ENCODE data around the gene RHEBL1. TPM values are rescaled to one million over a fixed set of nuclear protein-coding genes. Genes with fewer than 3 reads are reported as not detected.

RHEBL1 gene
- total RNA-seq, 1 experiment from 2014 or later: 5.1 TPM

DNA sequence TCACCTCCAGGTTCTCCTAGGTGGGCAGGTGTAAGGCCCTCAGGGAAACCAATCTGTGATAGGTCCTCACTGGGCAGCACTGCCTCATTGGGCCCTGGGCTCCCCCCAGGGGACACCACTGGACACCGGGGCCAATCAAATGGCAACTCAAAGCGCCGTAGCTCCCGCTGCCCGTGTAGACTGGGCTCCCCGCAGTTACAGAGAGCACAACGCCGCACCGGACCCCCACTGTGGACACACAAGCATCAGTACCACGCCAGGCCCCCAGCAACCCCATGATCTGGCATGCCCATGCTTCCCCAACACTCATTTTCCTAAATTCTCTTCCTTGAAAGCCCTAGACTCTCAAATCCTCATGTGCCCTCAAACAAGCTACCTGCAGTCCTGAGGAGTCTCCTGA, 15.3 kb downstream of the RHEBL1 start:
- Histone ChIP-seq H3K4me1 (ENCODE audit: low read length) (peaks cover 33% of the 10 kb centered on the region), H3K9ac (ENCODE audit: low read length) (no peak overlapping the region), H2AFZ (ENCODE audit: low read length) (no peak overlapping the region), H3K36me3 (ENCODE audit: insufficient read depth, low read length) (peaks cover 24% of the 10 kb centered on the region), H3K27ac (ENCODE audit: low read length) (no peak overlapping the region), H3K9me3 (ENCODE audit: low read length) (no peaks in the 10 kb centered on the region), H3K4me3 (ENCODE audit: low read length) (no peak overlapping the region), H3K27me3 (ENCODE audit: low read length) (no peaks in the 10 kb centered on the region), H3K4me2 (ENCODE audit: low read depth, low read length, poor library complexity, severe bottlenecking) (no peak overlapping the region), H3K9me2 (replicated peaks; ENCODE audit: insufficient read depth, low read length) (no peaks in the 10 kb centered on the region), H3K79me2 (ENCODE audit: low read length) (peaks cover 68% of the 10 kb centered on the region), H4K20me1 (ENCODE audit: insufficient read depth, low read depth, low read length) (peaks cover 61% of the 10 kb centered on the region)
- no peak for DNase-seq

DNA sequence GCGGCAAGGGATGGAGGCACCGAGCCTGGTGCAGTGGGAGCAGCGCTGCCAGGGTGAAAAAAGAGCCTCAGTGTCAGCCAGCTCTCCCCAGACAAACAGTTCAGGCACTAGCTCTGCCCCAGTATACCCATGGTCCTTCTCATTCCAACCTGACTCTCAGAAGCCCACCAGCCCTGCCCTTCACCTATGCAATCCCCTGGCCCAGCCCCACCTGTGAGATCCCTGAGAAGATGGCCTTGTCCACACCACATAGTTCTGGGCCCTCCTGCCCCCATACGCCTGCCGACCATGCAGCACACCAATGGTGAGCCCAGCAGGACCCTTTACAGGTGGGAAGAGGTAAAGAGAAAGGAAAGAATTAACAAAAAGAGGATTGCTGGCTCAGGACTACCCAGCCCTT, 15.7 kb downstream of the RHEBL1 start:
- Histone ChIP-seq H3K27me3 (ENCODE audit: low read length) (no peaks in the 10 kb centered on the region), H3K4me2 (ENCODE audit: low read depth, low read length, poor library complexity, severe bottlenecking) (no peak overlapping the region), H3K9ac (ENCODE audit: low read length) (no peak overlapping the region), H3K79me2 (ENCODE audit: low read length) (peaks cover 64% of the 10 kb centered on the region), H4K20me1 (ENCODE audit: insufficient read depth, low read depth, low read length) (peaks cover 57% of the 10 kb centered on the region), H3K36me3 (ENCODE audit: insufficient read depth, low read length) (peaks cover 27% of the 10 kb centered on the region), H3K4me1 (ENCODE audit: low read length) (peaks cover 33% of the 10 kb centered on the region), H3K27ac (ENCODE audit: low read length) (no peak overlapping the region), H3K4me3 (ENCODE audit: low read length) (no peak overlapping the region), H3K9me3 (ENCODE audit: low read length) (no peaks in the 10 kb centered on the region), H3K9me2 (replicated peaks; ENCODE audit: insufficient read depth, low read length) (no peaks in the 10 kb centered on the region), H2AFZ (ENCODE audit: low read length) (no peak overlapping the region)
- DNase-seq: no peak

DNA sequence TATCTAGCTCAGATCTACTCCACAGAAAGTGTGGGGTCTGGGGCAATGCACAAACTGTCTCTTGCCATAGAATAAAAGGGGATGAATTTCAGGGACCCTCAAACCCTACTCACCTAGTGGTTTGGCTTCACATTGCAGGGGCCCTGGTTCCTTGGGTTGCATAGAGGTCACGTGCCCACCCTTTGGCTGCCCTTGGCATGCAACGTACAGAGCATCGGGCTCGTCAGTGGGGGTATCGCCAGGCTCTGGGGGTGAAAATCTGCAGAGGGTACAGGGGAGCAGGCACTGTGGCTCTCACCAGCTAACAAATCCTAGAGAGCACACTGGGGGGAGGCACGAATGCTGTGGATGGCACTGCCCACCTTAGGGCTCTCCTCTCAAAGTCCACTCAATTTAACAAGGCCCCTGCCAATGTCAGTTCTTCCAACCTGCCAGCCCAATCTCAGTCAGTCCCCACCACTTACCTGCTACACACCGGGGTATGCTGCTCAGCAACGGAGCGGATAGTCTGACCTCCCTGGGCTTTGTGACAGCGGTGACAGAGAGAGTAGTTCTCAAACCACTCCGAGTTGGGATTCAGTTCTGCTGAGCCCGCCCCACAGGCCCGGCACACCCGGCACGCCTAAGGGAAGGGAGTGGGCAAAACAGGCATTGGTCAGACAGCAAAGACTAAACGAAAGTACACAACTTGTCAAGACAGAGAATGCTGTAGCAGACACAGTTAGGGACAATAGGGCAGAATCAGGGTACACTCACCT, 17.1 kb downstream of the RHEBL1 start:
- Histone ChIP-seq H3K79me2 (ENCODE audit: low read length) (peaks cover 49% of the 10 kb centered on the region), H3K27ac (ENCODE audit: low read length) (no peak overlapping the region), H3K4me2 (ENCODE audit: low read depth, low read length, poor library complexity, severe bottlenecking) (no peak overlapping the region), H3K4me1 (ENCODE audit: low read length) (peaks cover 22% of the 10 kb centered on the region), H3K9me2 (replicated peaks; ENCODE audit: insufficient read depth, low read length) (no peaks in the 10 kb centered on the region), H3K9ac (ENCODE audit: low read length) (no peak overlapping the region), H3K4me3 (ENCODE audit: low read length) (no peak overlapping the region), H3K36me3 (ENCODE audit: insufficient read depth, low read length) (peaks cover 39% of the 10 kb centered on the region), H3K9me3 (ENCODE audit: low read length) (no peaks in the 10 kb centered on the region), H2AFZ (ENCODE audit: low read length) (no peak overlapping the region), H3K27me3 (ENCODE audit: low read length) (no peaks in the 10 kb centered on the region), H4K20me1 (ENCODE audit: insufficient read depth, low read depth, low read length) (peaks cover 42% of the 10 kb centered on the region)
- DNase-seq: no peak

DNA sequence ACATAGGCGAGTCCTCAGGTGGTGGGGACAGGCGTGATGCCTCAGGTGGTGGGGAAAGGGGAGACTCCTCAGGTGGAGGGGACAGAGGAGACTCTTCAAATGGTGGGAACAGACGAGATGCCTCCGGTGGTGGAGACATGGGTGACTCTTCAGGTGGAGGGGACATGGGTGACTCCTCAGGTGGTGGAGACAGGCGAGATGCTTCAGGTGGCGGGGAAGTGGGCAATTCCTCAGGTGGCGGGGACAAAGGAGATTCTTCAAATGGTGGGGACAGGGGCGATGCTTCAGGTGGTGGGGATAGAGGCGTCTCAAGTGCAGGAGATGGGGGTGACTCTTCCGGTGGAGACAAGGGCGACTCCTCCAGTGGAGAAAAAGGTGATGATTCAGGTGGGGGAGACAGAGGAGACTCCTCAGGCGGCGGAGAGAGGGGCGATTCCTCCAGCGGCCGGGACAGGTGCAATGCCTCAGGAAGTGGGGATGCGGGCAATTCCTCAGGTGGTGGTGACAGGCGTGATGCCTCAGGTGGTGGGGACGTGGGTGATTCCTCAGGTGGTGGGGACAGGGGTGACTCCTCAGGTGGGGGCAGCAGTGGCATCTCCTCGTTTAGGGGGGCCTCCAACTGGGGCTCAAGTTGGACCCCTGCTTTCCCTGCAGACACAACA, 17.9 kb downstream of the RHEBL1 start:
- Histone ChIP-seq H3K27me3 (ENCODE audit: low read length) (no peaks in the 10 kb centered on the region), H3K9me3 (ENCODE audit: low read length) (no peaks in the 10 kb centered on the region), H3K4me2 (ENCODE audit: low read depth, low read length, poor library complexity, severe bottlenecking) (no peak overlapping the region), H3K9me2 (replicated peaks; ENCODE audit: insufficient read depth, low read length) (no peaks in the 10 kb centered on the region), H2AFZ (ENCODE audit: low read length) (no peak overlapping the region), H3K36me3 (ENCODE audit: insufficient read depth, low read length) (peaks cover 39% of the 10 kb centered on the region), H3K4me3 (ENCODE audit: low read length) (no peak overlapping the region), H3K4me1 (ENCODE audit: low read length) (peaks cover 14% of the 10 kb centered on the region), H3K9ac (ENCODE audit: low read length) (no peak overlapping the region), H3K27ac (ENCODE audit: low read length) (no peak overlapping the region), H3K79me2 (ENCODE audit: low read length) (peaks cover 42% of the 10 kb centered on the region), H4K20me1 (ENCODE audit: insufficient read depth, low read depth, low read length) (peaks cover 35% of the 10 kb centered on the region)
- DNase-seq: no peak

DNA sequence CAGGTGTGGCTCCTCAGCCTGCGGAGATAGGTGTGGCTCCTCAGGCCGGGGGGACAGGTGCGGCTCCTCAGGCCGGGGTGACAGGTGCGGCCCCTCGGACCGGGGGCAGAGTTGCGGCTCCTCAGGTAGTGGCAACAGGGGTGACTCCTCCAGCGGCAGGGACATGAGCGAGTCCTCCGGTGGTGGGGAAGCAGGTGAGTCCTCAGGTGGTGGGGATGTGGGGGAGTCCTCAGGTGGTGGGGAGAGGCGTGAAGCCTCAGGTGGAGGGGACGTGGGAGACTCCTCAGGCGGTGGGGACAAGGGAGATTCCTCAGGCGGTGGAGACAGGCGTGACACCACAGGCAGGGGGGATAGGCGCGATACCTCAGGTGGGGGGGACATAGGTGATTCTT, 18.4 kb downstream of the RHEBL1 start:
- H2AFZ ChIP-seq (ENCODE audit: low read length): no peak overlapping the region
- no peak for DNase-seq
- peaks cover 9% of the 10 kb centered on the region for H3K4me1 ChIP-seq (ENCODE audit: low read length)
- no peak overlapping the region for H3K4me2 ChIP-seq (ENCODE audit: low read depth, low read length, poor library complexity, severe bottlenecking)
- H3K9ac ChIP-seq (ENCODE audit: low read length): no peak overlapping the region
- peaks cover 39% of the 10 kb centered on the region for H3K36me3 ChIP-seq (ENCODE audit: insufficient read depth, low read length)
- peaks cover 37% of the 10 kb centered on the region for H3K79me2 ChIP-seq (ENCODE audit: low read length)
- no peaks in the 10 kb centered on the region for H3K9me3 ChIP-seq (ENCODE audit: low read length)
- H3K27ac ChIP-seq (ENCODE audit: low read length): no peak overlapping the region
- no peaks in the 10 kb centered on the region for H3K27me3 ChIP-seq (ENCODE audit: low read length)
- no peak overlapping the region for H3K4me3 ChIP-seq (ENCODE audit: low read length)
- peaks cover 30% of the 10 kb centered on the region for H4K20me1 ChIP-seq (ENCODE audit: insufficient read depth, low read depth, low read length)
- H3K9me2 ChIP-seq (replicated peaks; ENCODE audit: insufficient read depth, low read length): no peaks in the 10 kb centered on the region

DNA sequence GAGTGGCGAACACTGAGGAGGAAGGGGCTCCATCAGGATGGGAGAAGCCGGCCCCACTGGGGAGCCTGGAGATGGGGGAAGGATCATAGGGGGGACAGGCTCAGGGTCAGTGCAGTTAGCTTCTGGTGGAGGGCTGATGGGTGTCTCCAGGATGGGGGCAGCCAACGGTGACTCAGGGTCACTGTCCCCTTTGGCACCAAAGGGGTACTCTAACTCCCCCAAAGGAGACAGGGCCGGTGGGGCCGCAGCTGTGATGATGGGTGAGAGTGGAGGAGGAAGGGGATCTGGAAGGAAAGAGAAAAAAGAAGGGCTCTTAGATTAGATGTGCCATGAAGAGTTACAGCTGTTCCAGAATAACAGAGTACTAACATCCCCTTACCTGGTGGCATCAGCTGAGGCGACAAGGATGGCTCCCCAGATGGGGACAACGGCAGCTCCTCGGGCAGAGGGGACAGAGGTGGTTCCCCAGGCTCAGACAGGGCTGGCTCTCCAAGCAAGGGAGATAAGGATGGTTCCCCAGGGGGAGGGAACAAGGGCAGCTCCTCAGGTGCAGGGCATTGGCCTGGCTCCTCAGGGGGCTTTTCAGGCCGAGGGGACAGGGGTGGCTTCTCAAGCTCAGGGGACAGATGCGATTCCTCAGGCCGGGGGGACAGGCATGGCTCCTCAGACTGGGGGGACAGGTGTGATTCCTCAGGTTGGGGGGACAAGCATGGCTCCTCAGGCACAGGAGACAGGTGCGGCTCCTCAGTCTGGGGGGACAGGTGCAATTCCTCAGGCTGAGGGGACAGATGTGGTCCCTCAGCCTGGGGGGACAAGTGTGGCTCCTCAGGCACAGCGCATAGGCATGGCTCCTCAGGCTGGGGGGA, 19.0 kb downstream of the RHEBL1 start:
- H3K79me2 ChIP-seq (ENCODE audit: low read length): peaks cover 30% of the 10 kb centered on the region

DNA sequence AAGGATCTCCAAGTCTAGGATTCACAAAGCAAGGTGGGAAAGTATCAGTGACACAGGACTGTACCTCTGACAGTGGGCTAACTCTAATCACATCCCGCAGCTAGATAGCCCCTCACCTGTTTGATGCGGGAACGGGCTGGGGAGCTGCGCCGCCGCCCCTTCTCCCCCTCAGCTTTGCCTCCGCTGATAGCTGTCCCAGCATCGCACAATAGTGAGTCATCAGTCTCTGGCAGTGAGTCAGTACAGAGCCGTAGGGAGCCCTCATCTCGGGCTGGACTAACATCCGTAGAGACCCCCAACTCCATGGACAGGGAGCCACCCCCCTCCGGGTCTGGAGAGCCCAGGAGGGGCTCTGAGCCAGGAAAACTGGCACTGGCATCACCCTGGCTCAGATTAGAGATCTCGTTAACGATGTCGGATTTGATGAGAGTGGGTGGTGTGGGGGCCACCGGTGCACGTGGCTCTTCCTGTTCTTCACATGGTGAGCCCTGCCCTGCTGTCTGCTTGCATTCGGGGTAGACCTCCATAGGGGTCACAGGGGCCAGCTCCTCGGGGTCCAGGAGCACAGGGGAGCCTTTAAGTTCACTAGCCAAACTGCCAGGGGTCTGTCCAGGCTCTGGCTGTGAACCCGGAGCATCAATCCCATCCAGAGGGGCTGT, 20.1 kb downstream of the RHEBL1 start:
- H3K4me1 ChIP-seq (ENCODE audit: low read length): no peaks in the 10 kb centered on the region
- H3K36me3 ChIP-seq (ENCODE audit: insufficient read depth, low read length): peaks cover 39% of the 10 kb centered on the region; the same call in 1 of the 2 replicates
- peaks cover 15% of the 10 kb centered on the region for H4K20me1 ChIP-seq (ENCODE audit: insufficient read depth, low read depth, low read length)
- H3K9me3 ChIP-seq (ENCODE audit: low read length): no peaks in the 10 kb centered on the region
- no peak overlapping the region for H3K9ac ChIP-seq (ENCODE audit: low read length)
- no peaks in the 10 kb centered on the region for H3K27me3 ChIP-seq (ENCODE audit: low read length)
- H3K9me2 ChIP-seq (replicated peaks; ENCODE audit: insufficient read depth, low read length): no peaks in the 10 kb centered on the region
- H3K79me2 ChIP-seq (ENCODE audit: low read length): peaks cover 20% of the 10 kb centered on the region
- no peak overlapping the region for H3K4me3 ChIP-seq (ENCODE audit: low read length)
- H3K4me2 ChIP-seq (ENCODE audit: low read depth, low read length, poor library complexity, severe bottlenecking): no peak overlapping the region
- H2AFZ ChIP-seq (ENCODE audit: low read length): no peak overlapping the region
- no peak for DNase-seq
- H3K27ac ChIP-seq (ENCODE audit: low read length): no peak overlapping the region

More for the DNA sequence above, 19.0 kb downstream of the RHEBL1 start:
- Histone ChIP-seq H3K9me2 (replicated peaks; ENCODE audit: insufficient read depth, low read length) (no peaks in the 10 kb centered on the region), H3K9ac (ENCODE audit: low read length) (no peak overlapping the region), H4K20me1 (ENCODE audit: insufficient read depth, low read depth, low read length) (peaks cover 25% of the 10 kb centered on the region), H3K4me1 (ENCODE audit: low read length) (peaks cover 3% of the 10 kb centered on the region), H3K36me3 (ENCODE audit: insufficient read depth, low read length) (peaks cover 45% of the 10 kb centered on the region), H2AFZ (ENCODE audit: low read length) (no peak overlapping the region), H3K27me3 (ENCODE audit: low read length) (no peaks in the 10 kb centered on the region), H3K27ac (ENCODE audit: low read length) (no peak overlapping the region), H3K4me2 (ENCODE audit: low read depth, low read length, poor library complexity, severe bottlenecking) (no peak overlapping the region), H3K9me3 (ENCODE audit: low read length) (no peaks in the 10 kb centered on the region), H3K4me3 (ENCODE audit: low read length) (no peak overlapping the region)
- DNase-seq: no peak

All from Karpas-422 (cell line).